Measurements from ENCODE around the gene PITX2.
A peak's percentile ranks its signal among the peaks of the same experiment; 100 is the strongest.
"Not testable (repeated sequence)": the region's sequence is repeated elsewhere in the genome, so short reads cannot be mapped to it uniquely, and the experiment has no call there.

PITX2 gene

GRCh38 chr4:110610940-110611831, 11.7 kb downstream of the PITX2 start:
- DNase-seq (ENCODE audit: low spot score): peak; percentile 51

GRCh38 chr4:110610620-110610939, 12.3 kb downstream of the PITX2 start:
- no peak for DNase-seq (ENCODE audit: low spot score)

- no peak for DNase-seq (ENCODE audit: low spot score)
Measured at GRCh38 chr4:110609044-110609750, 13.7 kb downstream of the PITX2 start.

GRCh38 chr4:110605077-110605476, 17.8 kb downstream of the PITX2 start:
- no peak for DNase-seq (ENCODE audit: low spot score)

- no peak for DNase-seq (ENCODE audit: low spot score)
Measured at GRCh38 chr4:110602061-110602460, 20.8 kb downstream of the PITX2 start.

GRCh38 chr4:110597582-110597981, 25.3 kb downstream of the PITX2 start:
- no peak for DNase-seq (ENCODE audit: low spot score)

- DNase-seq (ENCODE audit: low spot score): no peak
Measured at GRCh38 chr4:110596431-110596830, 26.4 kb downstream of the PITX2 start.

- DNase-seq (ENCODE audit: low spot score): no peak
Measured at GRCh38 chr4:110595583-110595982, 27.3 kb downstream of the PITX2 start.

- DNase-seq (ENCODE audit: low spot score): peak; percentile 37
Measured at GRCh38 chr4:110589297-110589696, 33.6 kb downstream of the PITX2 start.

GRCh38 chr4:110587666-110588285, 35.1 kb downstream of the PITX2 start:
- DNase-seq (ENCODE audit: low spot score): no peak

GRCh38 chr4:110586131-110586850, 36.6 kb downstream of the PITX2 start:
- peak; percentile 87 for DNase-seq (ENCODE audit: low spot score)

GRCh38 chr4:110576696-110577095, 46.2 kb downstream of the PITX2 start:
- not testable (repeated sequence) for DNase-seq (ENCODE audit: low spot score)

Data from GM03348 (cell line).